Endothelial cell of umbilical vein (primary cell): Measurements from ENCODE around the gene RER1. TPM values are rescaled to one million over a fixed set of nuclear protein-coding genes. Genes with fewer than 3 reads are reported as not detected.

Experiments
- BruUV-seq: library from RNA; stranded (reverse); fragments of 400-500 nt; replicated peaks from 2 replicates; lab custom pipeline; 2021; lab: Mats Ljungman, UMichigan
- CTCF ChIA-PET: fragments of 300-600, 350-600 bp; sonication (Branson Sonifier 250); formaldehyde crosslinking; loops from one replicate; lab custom pipeline; 2021; ENCODE audit warnings: antibody characterized with exemption, inconsistent platforms; lab: Charles Lee
- POLR2A ChIA-PET: fragments of 300-600, 350-600 bp; sonication (Branson Sonifier 250); formaldehyde crosslinking; loops from one replicate; lab custom pipeline; 2021; ENCODE audit warnings: antibody characterized with exemption, inconsistent platforms; lab: Charles Lee
- DNase-seq: peaks from one replicate; pipeline ENCODE4 v3.0.0-alpha.2; 2011; ENCODE audit warnings: low read depth, low spot score
- FAIRE-seq: peaks from 2 replicates; lab custom pipeline; 2011; peaks lifted over from hg19 to GRCh38; lab: Jason Lieb, UNC
- H2AFZ ChIP-seq: 2 replicates; pipeline ENCODE4 v1.6.0; 2012; ENCODE audit warnings: low read depth, low read length, control low read depth, inconsistent platforms
- H3K27ac ChIP-seq: 2 replicates; pipeline ENCODE4 v1.5.1; 2011; ENCODE audit warnings: low read depth, mild to moderate bottlenecking, control low read depth, low read length, moderate library complexity; ENCODE audit not compliant: insufficient read depth
- H3K27me3 ChIP-seq, 2 experiments: 2 replicates each; pipeline versions ENCODE4 v1.6.0 to v1.6.1; 2011; ENCODE audit warnings: low read length in 2 of 2, mixed read lengths in 1 of 2; ENCODE audit not compliant: control insufficient read depth in 2 of 2, insufficient read depth in 2 of 2
- H3K36me3 ChIP-seq, 2 experiments: 2 replicates in 1 of 2; 3 replicates in 1 of 2; pipeline ENCODE4 v1.5.1; 2011; ENCODE audit warnings: low read length in 2 of 2, mild to moderate bottlenecking in 1 of 2, moderate library complexity in 1 of 2; ENCODE audit not compliant: control insufficient read depth in 2 of 2, insufficient read depth in 2 of 2; ENCODE audit errors: extremely low read depth in 1 of 2
- H3K4me1 ChIP-seq: 3 replicates; pipeline ENCODE4 v1.5.1; 2011; ENCODE audit warnings: mild to moderate bottlenecking, low read length; ENCODE audit not compliant: control insufficient read depth, insufficient read depth; ENCODE audit errors: extremely low read depth
- H3K4me2 ChIP-seq: 2 replicates; pipeline ENCODE4 v1.6.1; 2011; ENCODE audit warnings: low read length, control low read depth, mixed read lengths; ENCODE audit not compliant: insufficient read depth
- H3K4me3 ChIP-seq, 3 experiments: fragments of 200-600 bp in 1 of 3; sonication (generic), shearing (Covaris generic) in 1 of 3; replicated peaks in 1 of 3; 2 replicates each; pipeline ENCODE4 v1.5.1; 2011 to 2016; ENCODE audit warnings: control low read depth in 3 of 3, low read length in 3 of 3, mild to moderate bottlenecking in 2 of 3, inconsistent platforms in 1 of 3, low read depth in 1 of 3, moderate library complexity in 1 of 3; ENCODE audit not compliant: insufficient read depth in 1 of 3
- H3K79me2 ChIP-seq: 2 replicates; pipeline ENCODE4 v1.6.0; 2012; ENCODE audit warnings: low read length, inconsistent platforms; ENCODE audit not compliant: control insufficient read depth, insufficient read depth
- H3K9ac ChIP-seq: replicated peaks from 2 replicates; pipeline ENCODE3; 2011; ENCODE audit warnings: low read length, control low read depth; ENCODE audit not compliant: insufficient read depth; ENCODE audit errors: extremely low read depth
- H3K9me1 ChIP-seq: replicated peaks from 3 replicates; pipeline ENCODE4 v1.6.0; 2011; ENCODE audit warnings: mild to moderate bottlenecking, low read length; ENCODE audit not compliant: control insufficient read depth, insufficient read depth; ENCODE audit errors: extremely low read depth
- H3K9me3 ChIP-seq: replicated peaks from 2 replicates; pipeline ENCODE4 v1.5.1; 2012; ENCODE audit warnings: low read length, inconsistent platforms; ENCODE audit not compliant: control insufficient read depth, insufficient read depth
- H4K20me1 ChIP-seq: replicated peaks from 2 replicates; pipeline ENCODE3; 2011; ENCODE audit warnings: mild to moderate bottlenecking, low read length; ENCODE audit not compliant: control insufficient read depth, insufficient read depth; ENCODE audit errors: extremely low read depth
- CTCF ChIP-seq, 2 donors: IDR thresholded peaks; 1 replicate in 1 of 2; 2 replicates in 1 of 2; pipeline ENCODE4 v1.5.1; 2011; ENCODE audit warnings: low read length in 2 of 2, mild to moderate bottlenecking in 2 of 2, moderate library complexity in 2 of 2, control low read depth in 1 of 2, inconsistent platforms in 1 of 2, low read depth in 1 of 2; ENCODE audit not compliant: insufficient read depth in 1 of 2; ENCODE audit errors: extremely low read depth in 1 of 2
- EZH2 ChIP-seq: IDR thresholded peaks from 2 replicates; pipeline ENCODE4 v1.6.1; 2012; ENCODE audit warnings: borderline replicate concordance, low read depth, mild to moderate bottlenecking, moderate library complexity, low read length, inconsistent platforms; ENCODE audit not compliant: severe bottlenecking
- GATA2 ChIP-seq: IDR thresholded peaks from 2 replicates; pipeline ENCODE4 v1.7.0; 2011; ENCODE audit warnings: low read depth, mild to moderate bottlenecking, moderate library complexity, mixed read lengths, low read length; ENCODE audit not compliant: insufficient read length, insufficient read depth
- JUN ChIP-seq: IDR thresholded peaks from 2 replicates; pipeline ENCODE4 v1.6.1; 2011; ENCODE audit warnings: borderline replicate concordance, low read depth; ENCODE audit not compliant: insufficient read length, insufficient read depth
- MYC ChIP-seq: IDR thresholded peaks from one replicate; pipeline ENCODE4 v1.6.1; 2011; ENCODE audit warnings: mild to moderate bottlenecking, low read depth, low read length
- POLR2A ChIP-seq: IDR thresholded peaks from 2 replicates; pipeline ENCODE4 v1.6.1; 2012; ENCODE audit warnings: low read depth, mild to moderate bottlenecking, control low read depth, low read length
- POLR2AphosphoS5 ChIP-seq: IDR thresholded peaks from 2 replicates; pipeline ENCODE4 v1.6.1; 2012; ENCODE audit warnings: low read depth, mild to moderate bottlenecking, control low read depth, low read length, moderate library complexity; ENCODE audit not compliant: insufficient read depth
- dilution Hi-C: fragments of 300-500 bp; cut with MboI; formaldehyde crosslinking; loops from one replicate; pipeline ENCODE4 v1.15.0; 2019; ENCODE audit warnings: low sequenced_read_pairs; ENCODE audit not compliant: extremely low pct_ligation_motif_present
- intact Hi-C: fragments of 100-400 bp; cut with micrococcal nuclease; formaldehyde crosslinking; loops from one replicate; pipeline ENCODE4 v1.10.0; 2022
- polyA plus RNA-seq, 4 experiments: library from polyadenylated mRNA; depleted of rRNA in 3 of 4; stranded (reverse) in 3 of 4; unstranded in 1 of 4; fragments of >200 nt; gene quantifications; 2 replicates each; pipeline versions ENCODE4 v1.2.1 to v1.2.3, GENCODE V29; 2011 to 2012; ENCODE audit warnings: missing spikeins in 1 of 4
- total RNA-seq: library from RNA; stranded (reverse); gene quantifications from 2 replicates; pipeline ENCODE4 v1.2.3, GENCODE V29; 2021
- TF ChIP-seq, protein P1 (sequence below): IDR thresholded peaks from 2 replicates; pipeline ENCODE4 v1.6.1; 2011; ENCODE audit not compliant: insufficient read depth, insufficient read length

Gene RER1
- total and polyA plus RNA-seq, 2 donors (not counting 3 experiments of a cell fraction or from before 2014, with no cell fraction given): 179 to 292 TPM

- POLR2A ChIA-PET: no interaction called here
- Histone ChIP-seq H3K36me3 (no peaks in the 10 kb centered on the region), H3K4me3 (no peak overlapping the region), H4K20me1 (no peaks in the 10 kb centered on the region), H3K9me1 (no peaks in the 10 kb centered on the region), H3K27ac (no peak overlapping the region), H3K9ac (no peak overlapping the region), H3K27me3 (no peaks in the 10 kb centered on the region), H2AFZ (no peak overlapping the region), H3K4me1 (no peaks in the 10 kb centered on the region), H3K79me2 (no peaks in the 10 kb centered on the region), H3K4me2 (no peak overlapping the region), H3K9me3 (no peaks in the 10 kb centered on the region)
- no peak for TF ChIP-seq POLR2A
- no peak for TF ChIP-seq POLR2AphosphoS5
- no peak for TF ChIP-seq GATA2
- no peak for TF ChIP-seq JUN
- TF ChIP-seq EZH2: no peak
- TF ChIP-seq CTCF (IDR thresholded peaks at IDR 0.05; ENCODE audit: extremely low read depth in 1 of 2, insufficient read depth in 1 of 2, low read depth in 1 of 2, low read length in 2 of 2): no peak
- TF ChIP-seq, protein P1, sequence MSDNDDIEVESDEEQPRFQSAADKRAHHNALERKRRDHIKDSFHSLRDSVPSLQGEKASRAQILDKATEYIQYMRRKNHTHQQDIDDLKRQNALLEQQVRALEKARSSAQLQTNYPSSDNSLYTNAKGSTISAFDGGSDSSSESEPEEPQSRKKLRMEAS: no peak
- no peak for TF ChIP-seq MYC
- intact Hi-C loops: no loop called here
- no peak for FAIRE-seq
- no TSS peak for BruUV-seq
- no peak for DNase-seq
- CTCF ChIA-PET: interaction anchor here (1.3 kb wide), 1 partner anchor 29 kb away, joined by 4 read pairs; no protein-coding TSS in a partner anchor
- dilution Hi-C loops: no loop called here
These were observed 48.4 kb upstream of the RER1 start for GRCh38 chr1:2343023-2343935.
